BE2C (cell line): ENCODE data around the gene CCNY.

Experiments used
- DNase-seq: peaks from one replicate; pipeline ENCODE4 v3.0.0-alpha.2; 2020
- H3K27me3 ChIP-seq: fragments of 250-450 bp; sonication (Bioruptor Pico); 2 replicates; pipeline ENCODE4 v1.5.1; 2020; ENCODE audit warnings: mild to moderate bottlenecking
- H3K36me3 ChIP-seq: fragments of 250-450 bp; sonication (Bioruptor Pico); 2 replicates; pipeline ENCODE4 v1.5.1; 2020; ENCODE audit warnings: mild to moderate bottlenecking
- H3K4me1 ChIP-seq: fragments of 250-450 bp; sonication (Bioruptor Pico); 2 replicates; pipeline ENCODE4 v1.5.1; 2020
- H3K4me3 ChIP-seq: 2 replicates; pipeline ENCODE4 v1.5.1; 2011; ENCODE audit warnings: low read depth, low read length
- H3K9me3 ChIP-seq: fragments of 250-450 bp; sonication (Bioruptor Pico); 2 replicates; pipeline ENCODE4 v1.5.1; 2020
- TF ChIP-seq, protein P1 (sequence below): IDR thresholded peaks from 2 replicates; pipeline ENCODE4 v1.5.1; 2012; ENCODE audit warnings: mild to moderate bottlenecking, low read depth, low read length

The CCNY gene

DNA sequence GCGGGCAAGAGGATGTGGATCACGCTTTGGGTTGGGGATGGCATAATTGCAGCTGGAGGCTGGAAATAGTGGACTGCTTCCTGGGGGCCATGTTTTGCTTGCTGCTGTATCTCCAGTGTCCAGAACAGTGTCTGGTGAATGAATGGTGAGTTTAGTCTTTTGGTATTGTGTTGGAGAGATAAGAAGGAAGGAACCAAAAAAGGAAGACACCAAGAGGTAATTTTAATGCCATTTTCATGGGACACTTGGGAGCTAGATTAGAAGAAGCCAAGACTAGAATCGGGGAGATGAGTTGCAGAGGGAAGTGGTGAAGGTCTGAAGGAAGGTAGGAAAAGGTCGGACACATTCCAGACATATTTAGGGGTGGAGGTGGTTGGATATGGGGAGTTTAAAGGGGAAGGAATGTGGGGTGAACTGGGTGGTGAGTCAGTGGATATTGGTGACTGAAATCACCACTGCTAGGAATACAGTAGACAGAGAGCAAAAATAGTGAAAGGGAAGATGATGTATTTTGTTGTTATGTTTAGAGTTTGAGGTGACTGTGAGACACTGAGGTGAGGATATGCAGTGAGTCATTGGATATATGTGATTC, 76.7 kb downstream of the CCNY start:
- no peaks in the 10 kb centered on the region for H3K27me3 ChIP-seq
- no peaks in the 10 kb centered on the region for H3K36me3 ChIP-seq
- no peaks in the 10 kb centered on the region for H3K9me3 ChIP-seq
- no peak overlapping the region for H3K4me3 ChIP-seq
- no peak for DNase-seq
- H3K4me1 ChIP-seq = 0 out of 2 replicates have a peak, but pooled peaks cover 3% of the 10 kb centered on the region
- TF ChIP-seq, protein P1, sequence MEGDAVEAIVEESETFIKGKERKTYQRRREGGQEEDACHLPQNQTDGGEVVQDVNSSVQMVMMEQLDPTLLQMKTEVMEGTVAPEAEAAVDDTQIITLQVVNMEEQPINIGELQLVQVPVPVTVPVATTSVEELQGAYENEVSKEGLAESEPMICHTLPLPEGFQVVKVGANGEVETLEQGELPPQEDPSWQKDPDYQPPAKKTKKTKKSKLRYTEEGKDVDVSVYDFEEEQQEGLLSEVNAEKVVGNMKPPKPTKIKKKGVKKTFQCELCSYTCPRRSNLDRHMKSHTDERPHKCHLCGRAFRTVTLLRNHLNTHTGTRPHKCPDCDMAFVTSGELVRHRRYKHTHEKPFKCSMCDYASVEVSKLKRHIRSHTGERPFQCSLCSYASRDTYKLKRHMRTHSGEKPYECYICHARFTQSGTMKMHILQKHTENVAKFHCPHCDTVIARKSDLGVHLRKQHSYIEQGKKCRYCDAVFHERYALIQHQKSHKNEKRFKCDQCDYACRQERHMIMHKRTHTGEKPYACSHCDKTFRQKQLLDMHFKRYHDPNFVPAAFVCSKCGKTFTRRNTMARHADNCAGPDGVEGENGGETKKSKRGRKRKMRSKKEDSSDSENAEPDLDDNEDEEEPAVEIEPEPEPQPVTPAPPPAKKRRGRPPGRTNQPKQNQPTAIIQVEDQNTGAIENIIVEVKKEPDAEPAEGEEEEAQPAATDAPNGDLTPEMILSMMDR = no peak

DNA sequence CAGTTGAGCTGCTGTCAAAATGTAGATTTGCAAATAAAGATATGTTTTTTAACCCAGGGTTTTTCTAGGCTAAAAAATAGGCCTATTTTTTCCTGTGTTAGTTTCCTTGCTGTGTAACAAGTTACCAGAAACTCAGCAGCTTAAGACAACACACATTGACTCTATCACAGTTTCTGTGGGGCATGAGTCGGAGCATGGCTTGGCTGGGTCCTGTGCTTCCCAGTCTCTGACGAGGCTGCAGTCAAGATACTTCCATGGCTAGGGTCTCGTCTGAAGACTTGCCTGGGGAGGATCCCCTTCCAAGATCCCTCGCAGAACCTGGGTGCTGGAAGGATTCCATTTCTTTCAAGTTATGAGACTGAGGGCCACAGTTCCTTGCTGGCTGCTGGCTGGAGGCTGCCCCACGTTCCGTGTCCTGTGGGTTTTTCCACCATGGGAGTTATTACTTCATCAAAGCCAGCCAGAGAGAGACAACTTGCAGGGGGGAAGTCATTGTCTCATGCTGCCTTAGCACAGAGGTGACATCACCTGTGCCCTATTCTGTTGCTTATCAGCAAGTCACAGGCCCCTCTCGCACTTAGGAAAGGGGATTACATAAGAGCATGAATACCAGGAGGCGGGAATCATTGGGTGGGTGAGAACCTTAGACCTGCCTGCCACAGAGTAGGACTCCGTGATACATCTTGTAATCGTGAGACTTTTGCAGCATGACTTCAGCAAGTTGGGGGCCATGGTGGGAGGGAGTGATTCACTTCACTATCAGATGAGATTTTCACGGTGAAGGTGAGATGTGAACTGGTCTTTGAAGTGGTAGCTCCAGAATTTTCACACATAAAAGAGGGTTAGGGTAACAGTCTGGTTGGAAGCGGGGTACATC, 77.9 kb downstream of the CCNY start:
- H3K36me3 ChIP-seq = no peaks in the 10 kb centered on the region
- TF ChIP-seq, protein P1 = no peak
- peaks cover under 1% of the 10 kb centered on the region; the same call in 1 of the 2 replicates for H3K4me1 ChIP-seq
- DNase-seq = no peak
- H3K9me3 ChIP-seq = no peaks in the 10 kb centered on the region
- H3K27me3 ChIP-seq = no peaks in the 10 kb centered on the region
- H3K4me3 ChIP-seq = no peak overlapping the region

DNA sequence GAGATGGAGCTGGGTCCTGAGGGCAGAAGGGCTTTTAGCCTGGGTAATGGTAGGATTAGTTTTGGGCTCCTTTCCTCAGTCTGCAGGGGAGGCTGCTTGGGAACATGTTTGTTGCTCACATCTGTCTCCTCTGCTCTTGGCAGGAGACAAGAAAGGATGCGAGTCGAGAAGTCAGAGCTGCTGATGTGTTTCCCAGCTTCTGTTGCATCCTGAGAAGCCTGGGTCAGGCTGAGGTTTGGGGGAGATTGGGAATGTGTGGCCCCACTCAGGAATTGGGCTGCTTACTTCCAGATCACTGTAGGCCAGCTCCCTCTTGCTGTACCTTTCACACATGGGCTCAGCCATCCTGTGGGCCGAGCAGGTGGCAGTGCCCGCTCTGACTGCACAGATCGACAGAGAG, 79.2 kb downstream of the CCNY start:
- no peaks in the 10 kb centered on the region; the same call in 1 of the 2 replicates for H3K4me1 ChIP-seq
- no peaks in the 10 kb centered on the region for H3K9me3 ChIP-seq
- DNase-seq = no peak
- no peak overlapping the region for H3K4me3 ChIP-seq
- TF ChIP-seq, protein P1 = no peak
- no peaks in the 10 kb centered on the region for H3K36me3 ChIP-seq
- no peaks in the 10 kb centered on the region for H3K27me3 ChIP-seq

DNA sequence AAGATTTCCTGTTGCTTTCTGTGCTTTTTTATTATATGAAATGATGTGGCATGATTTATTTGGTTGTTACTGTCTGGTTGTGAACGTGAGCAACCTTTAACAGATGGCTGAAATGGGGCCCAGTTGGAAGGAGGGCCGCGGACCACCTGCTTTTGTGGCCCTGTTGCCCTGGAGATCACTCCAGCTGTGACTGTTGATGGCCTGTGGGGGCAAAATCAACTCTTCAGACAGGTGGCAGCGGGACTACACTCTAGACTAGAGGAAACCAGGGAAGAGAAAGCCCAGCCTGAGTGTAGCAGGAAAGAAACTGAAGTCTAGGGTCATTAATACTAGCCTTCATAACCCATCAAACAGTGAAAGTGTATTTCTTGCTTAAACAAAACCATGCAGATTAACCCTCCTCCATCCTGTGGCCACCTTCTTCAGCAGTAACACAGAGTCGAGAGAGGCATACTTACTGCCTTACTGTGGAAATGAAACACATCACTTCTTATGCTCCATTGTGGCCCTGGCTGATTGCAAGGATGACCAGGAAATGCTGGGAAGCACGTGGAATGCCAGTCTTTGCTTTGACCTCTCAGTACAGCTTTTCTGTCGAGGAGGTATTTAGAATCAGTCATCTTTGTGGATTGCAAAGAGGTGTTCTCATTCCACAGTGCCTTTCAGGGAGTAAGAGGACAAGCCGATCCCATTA, 80.5 kb downstream of the CCNY start:
- Histone ChIP-seq H3K9me3 (no peaks in the 10 kb centered on the region), H3K36me3 (no peaks in the 10 kb centered on the region), H3K27me3 (no peaks in the 10 kb centered on the region), H3K4me1 (no peaks in the 10 kb centered on the region; the same call in 1 of the 2 replicates), H3K4me3 (no peak overlapping the region)
- TF ChIP-seq, protein P1 = no peak
- DNase-seq = no peak

DNA sequence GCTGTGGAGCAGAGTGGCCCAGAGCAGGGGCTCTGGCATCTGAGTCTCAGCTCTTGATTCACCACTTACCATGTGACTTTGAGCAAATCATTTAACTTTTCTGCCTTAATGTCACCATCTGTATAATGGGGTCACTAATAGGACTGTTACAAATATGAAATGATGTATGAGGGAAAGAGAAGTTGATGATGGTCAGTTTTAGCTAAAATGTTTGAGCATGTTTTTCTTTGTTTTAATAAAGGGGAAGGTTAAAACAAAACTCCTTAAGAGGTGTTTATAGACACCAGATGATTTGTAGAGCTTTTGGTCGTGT, 81.0 kb downstream of the CCNY start:
- no peaks in the 10 kb centered on the region for H3K36me3 ChIP-seq
- TF ChIP-seq, protein P1 = no peak
- no peaks in the 10 kb centered on the region for H3K27me3 ChIP-seq
- no peak for DNase-seq
- no peaks in the 10 kb centered on the region; the same call in 1 of the 2 replicates for H3K4me1 ChIP-seq
- no peak overlapping the region for H3K4me3 ChIP-seq
- no peaks in the 10 kb centered on the region for H3K9me3 ChIP-seq
